ENCODE results near the gene HOXD1.

Gene HOXD1

DNA sequence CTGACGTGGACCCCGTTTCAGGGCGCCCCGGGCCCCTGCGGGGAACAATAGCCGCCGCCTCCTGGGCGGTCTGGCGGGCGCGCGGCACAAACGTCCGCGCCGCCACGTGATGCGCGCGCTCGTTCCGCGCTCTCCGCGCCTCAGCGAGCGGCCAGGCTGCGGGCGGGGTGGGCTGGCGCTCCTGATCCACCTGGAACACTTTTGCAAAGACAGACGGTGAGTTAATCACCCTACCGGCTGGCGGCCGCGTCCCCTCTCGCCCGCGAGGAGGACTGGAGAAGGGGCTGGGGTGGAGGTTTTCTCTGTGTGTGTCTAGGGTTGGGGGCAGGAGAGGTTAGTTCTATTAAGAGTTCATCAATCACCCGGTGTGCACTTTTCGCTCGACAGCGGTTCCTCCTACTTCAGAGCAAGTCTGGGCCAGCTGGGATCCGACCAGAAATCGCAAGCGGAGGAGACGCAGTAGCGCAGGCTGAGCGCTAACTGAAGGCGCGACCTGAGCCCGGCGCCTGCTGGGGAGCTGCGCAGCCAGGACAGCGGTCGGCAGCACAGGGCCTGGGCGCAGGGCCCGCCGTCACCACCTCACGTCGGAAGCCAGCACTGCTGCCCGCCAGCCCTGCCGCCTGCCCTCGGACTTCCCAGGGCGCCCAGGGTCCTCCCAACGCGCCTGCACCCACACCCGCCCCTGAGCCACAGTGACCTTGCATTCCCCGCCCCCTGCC is 10.3 kb upstream of the HOXD1 start:
- no peaks in the 10 kb centered on the region for H3K36me3 ChIP-seq
- peak overlapping the region; percentile 40 for H3K4me3 ChIP-seq (ENCODE audit: low read depth, low read length)
- no peaks in the 10 kb centered on the region for H3K9me3 ChIP-seq (ENCODE audit: severe bottlenecking)
- no peak for TF ChIP-seq CTCF (IDR thresholded peaks at IDR 0.05; ENCODE audit: low read depth, low read length)
- peaks cover 81% of the 10 kb centered on the region for H3K27me3 ChIP-seq (ENCODE audit: insufficient read depth, low read depth, severe bottlenecking)
- H3K27ac ChIP-seq = peak overlapping the region; percentile 55
- peak; percentile 78 for DNase-seq

DNA sequence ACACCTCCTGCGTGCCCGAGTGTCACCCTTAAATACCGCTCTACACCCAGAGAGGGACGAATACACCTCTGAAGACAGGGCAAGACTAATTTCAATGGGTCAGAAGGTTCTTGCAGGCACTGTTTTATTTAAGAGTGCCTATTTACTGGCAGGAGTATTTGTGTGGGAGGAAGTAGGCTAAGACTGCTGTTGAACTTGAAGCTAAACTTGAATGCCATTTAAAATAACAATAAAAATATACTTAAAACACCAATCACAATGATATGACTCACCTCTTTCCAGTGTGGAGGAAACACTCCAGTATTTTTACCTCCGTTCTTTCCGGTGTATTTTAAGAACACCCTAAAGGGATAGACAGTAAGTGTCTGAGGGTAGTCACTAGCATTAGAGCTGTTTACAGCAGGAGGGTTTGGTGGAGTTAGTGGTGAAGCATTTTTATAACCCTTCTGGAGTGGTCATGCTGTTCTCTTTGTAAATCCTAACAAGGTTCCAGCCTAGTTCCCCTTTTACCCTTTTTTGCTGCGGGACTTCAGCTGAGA is 9.6 kb upstream of the HOXD1 start:
- Histone ChIP-seq H3K36me3 (no peaks in the 10 kb centered on the region), H3K27me3 (ENCODE audit: insufficient read depth, low read depth, severe bottlenecking) (peaks cover 75% of the 10 kb centered on the region), H3K4me3 (ENCODE audit: low read depth, low read length) (peak overlapping the region; percentile 40), H3K27ac (no peak overlapping the region), H3K9me3 (ENCODE audit: severe bottlenecking) (no peaks in the 10 kb centered on the region)
- TF ChIP-seq CTCF (IDR thresholded peaks at IDR 0.05; ENCODE audit: low read depth, low read length) = no peak
- DNase-seq = no peak

- H3K27ac ChIP-seq = no peak overlapping the region
- no peaks in the 10 kb centered on the region for H3K9me3 ChIP-seq (ENCODE audit: severe bottlenecking)
- no peak for DNase-seq
- H3K36me3 ChIP-seq = no peaks in the 10 kb centered on the region
- TF ChIP-seq CTCF (IDR thresholded peaks at IDR 0.05; ENCODE audit: low read depth, low read length) = no peak
- H3K4me3 ChIP-seq (ENCODE audit: low read depth, low read length) = no peak overlapping the region
- H3K27me3 ChIP-seq (ENCODE audit: insufficient read depth, low read depth, severe bottlenecking) = peaks cover 87% of the 10 kb centered on the region
Measured at GRCh38 chr2:176181551-176181950, 6.9 kb upstream of the HOXD1 start.

- Histone ChIP-seq H3K27me3 (ENCODE audit: insufficient read depth, low read depth, severe bottlenecking) (peaks cover 91% of the 10 kb centered on the region), H3K9me3 (ENCODE audit: severe bottlenecking) (peaks cover 3% of the 10 kb centered on the region), H3K27ac (no peak overlapping the region), H3K36me3 (no peaks in the 10 kb centered on the region), H3K4me3 (ENCODE audit: low read depth, low read length) (no peak overlapping the region)
- TF ChIP-seq CTCF (IDR thresholded peaks at IDR 0.05; ENCODE audit: low read depth, low read length) = no peak
- no peak for DNase-seq
Measured at GRCh38 chr2:176182671-176183070, 5.8 kb upstream of the HOXD1 start.

DNA sequence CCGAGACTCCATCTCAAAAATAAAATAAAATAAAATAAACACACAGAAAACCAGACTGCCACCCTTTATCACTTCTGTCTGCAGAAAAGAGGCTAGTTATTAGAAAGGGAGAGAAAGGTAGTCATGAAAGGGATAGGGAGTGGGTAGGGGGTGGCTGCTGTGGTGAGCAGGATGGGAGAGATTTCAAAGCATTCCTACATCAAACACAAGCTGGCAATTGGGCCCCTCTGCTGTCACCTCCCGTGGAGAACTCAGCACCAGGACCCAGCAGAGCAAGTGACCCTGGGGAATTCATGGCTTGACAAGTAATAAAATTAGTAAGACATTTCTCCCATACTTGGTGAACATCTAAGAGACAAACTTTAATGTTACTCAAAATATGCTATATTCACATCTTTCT is 3.7 kb upstream of the HOXD1 start:
- Histone ChIP-seq H3K4me3 (ENCODE audit: low read depth, low read length) (no peak overlapping the region), H3K27me3 (ENCODE audit: insufficient read depth, low read depth, severe bottlenecking) (peaks cover 91% of the 10 kb centered on the region), H3K9me3 (ENCODE audit: severe bottlenecking) (peaks cover 19% of the 10 kb centered on the region), H3K36me3 (no peaks in the 10 kb centered on the region), H3K27ac (no peak overlapping the region)
- DNase-seq = no peak
- no peak for TF ChIP-seq CTCF (IDR thresholded peaks at IDR 0.05; ENCODE audit: low read depth, low read length)

DNA sequence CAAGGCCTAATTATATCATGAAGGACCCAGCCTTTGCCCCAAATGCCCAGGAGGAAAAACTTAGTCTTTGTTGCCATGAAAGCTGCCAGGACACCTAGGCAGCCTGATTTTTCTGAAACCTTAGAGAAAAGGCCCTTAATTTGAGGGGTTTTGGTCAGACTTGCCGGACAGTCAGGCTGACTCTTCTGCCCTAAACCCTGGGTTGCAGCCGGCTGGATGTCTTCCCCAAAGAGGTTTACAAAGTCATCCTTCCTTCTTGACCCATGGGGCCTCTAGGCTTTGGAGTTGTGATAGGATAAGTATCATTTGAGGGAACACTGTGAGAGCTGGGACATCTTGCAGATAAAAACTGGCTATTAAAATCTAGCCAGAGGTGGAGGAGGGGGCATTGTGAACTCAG is 2.4 kb upstream of the HOXD1 start:
- no peaks in the 10 kb centered on the region for H3K36me3 ChIP-seq
- no peak overlapping the region for H3K4me3 ChIP-seq (ENCODE audit: low read depth, low read length)
- no peak for TF ChIP-seq CTCF (IDR thresholded peaks at IDR 0.05; ENCODE audit: low read depth, low read length)
- DNase-seq = no peak
- no peak overlapping the region for H3K27ac ChIP-seq
- peaks cover 19% of the 10 kb centered on the region for H3K9me3 ChIP-seq (ENCODE audit: severe bottlenecking)
- H3K27me3 ChIP-seq (ENCODE audit: insufficient read depth, low read depth, severe bottlenecking) = peaks cover 91% of the 10 kb centered on the region
